Measurements from ENCODE around the gene HIGD1A. TPM values are rescaled to one million over a fixed set of nuclear protein-coding genes. Genes with fewer than 3 reads are reported as not detected.

HIGD1A gene
- total and polyA plus RNA-seq, 9 of the 15 experiments (the other 6 are each of a cell fraction or from before 2014, with no cell fraction given), result 165 to 1,185 (median 333) TPM

- TF ChIP-seq E2F1 (CRISPR knock-in tag; IDR thresholded peaks at IDR 0.05), result 0 out of 2 replicates have a peak, but pooled peaks have one; percentile 57
- TF ChIP-seq MNT (conservative IDR thresholded peaks at IDR 0.05), result peak; percentile 81 to 86
- TF ChIP-seq MEF2A (IDR thresholded peaks at IDR 0.05; ENCODE audit: control insufficient read depth, low read depth, low read length), result no peak
- no peak for TF ChIP-seq ELF2 (CRISPR knock-in tag; IDR thresholded peaks at IDR 0.05)
- TF ChIP-seq, protein P1, sequence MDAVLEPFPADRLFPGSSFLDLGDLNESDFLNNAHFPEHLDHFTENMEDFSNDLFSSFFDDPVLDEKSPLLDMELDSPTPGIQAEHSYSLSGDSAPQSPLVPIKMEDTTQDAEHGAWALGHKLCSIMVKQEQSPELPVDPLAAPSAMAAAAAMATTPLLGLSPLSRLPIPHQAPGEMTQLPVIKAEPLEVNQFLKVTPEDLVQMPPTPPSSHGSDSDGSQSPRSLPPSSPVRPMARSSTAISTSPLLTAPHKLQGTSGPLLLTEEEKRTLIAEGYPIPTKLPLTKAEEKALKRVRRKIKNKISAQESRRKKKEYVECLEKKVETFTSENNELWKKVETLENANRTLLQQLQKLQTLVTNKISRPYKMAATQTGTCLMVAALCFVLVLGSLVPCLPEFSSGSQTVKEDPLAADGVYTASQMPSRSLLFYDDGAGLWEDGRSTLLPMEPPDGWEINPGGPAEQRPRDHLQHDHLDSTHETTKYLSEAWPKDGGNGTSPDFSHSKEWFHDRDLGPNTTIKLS (IDR thresholded peaks at IDR 0.05; ENCODE audit: borderline replicate concordance, low read depth), result peak; percentile 20; the same call in 1 of the 2 replicates
- TF ChIP-seq YY1 (IDR thresholded peaks at IDR 0.05; ENCODE audit: borderline replicate concordance in 1 of 3, control insufficient read depth in 1 of 3, extremely low read depth in 1 of 3, insufficient read depth in 3 of 3, insufficient read length in 1 of 3, insufficient replicate concordance in 2 of 3, low read depth in 1 of 3, low read length in 2 of 3), result peak in 1 of 3 experiments; percentile 25
- no peak for TF ChIP-seq ZNF23 (CRISPR knock-in tag; IDR thresholded peaks at IDR 0.05)
- no peak for TF ChIP-seq ZZZ3 (IDR thresholded peaks at IDR 0.05)
- TF ChIP-seq ZNF431 (CRISPR knock-in tag; IDR thresholded peaks at IDR 0.05), result 0 out of 2 replicates have a peak, but pooled peaks have one; percentile 45
- no peak; the same call in 1 of the 2 replicates for TF ChIP-seq JUN (IDR thresholded peaks at IDR 0.05; ENCODE audit: borderline replicate concordance, low read depth, low read length)
- TF ChIP-seq JUN (CRISPR knock-in tag; IDR thresholded peaks at IDR 0.05; ENCODE audit: borderline replicate concordance), result no peak
- no peak for TF ChIP-seq ZNF3 (CRISPR knock-in tag; IDR thresholded peaks at IDR 0.05)
- TF ChIP-seq PHF20 (IDR thresholded peaks at IDR 0.05; ENCODE audit: partially characterized antibody), result peak; percentile 73
- peak; percentile 92 for TF ChIP-seq GMEB1 (CRISPR knock-in tag; IDR thresholded peaks at IDR 0.05)
- peak; percentile 91; the same call in 1 of the 2 replicates for TF ChIP-seq PHB (CRISPR knock-in tag; IDR thresholded peaks at IDR 0.05)
- TF ChIP-seq RFX5 (IDR thresholded peaks at IDR 0.05; ENCODE audit: low read depth, low read length), result peak; percentile 57; the same call in 1 of the 2 replicates
- TF ChIP-seq, protein P2, sequence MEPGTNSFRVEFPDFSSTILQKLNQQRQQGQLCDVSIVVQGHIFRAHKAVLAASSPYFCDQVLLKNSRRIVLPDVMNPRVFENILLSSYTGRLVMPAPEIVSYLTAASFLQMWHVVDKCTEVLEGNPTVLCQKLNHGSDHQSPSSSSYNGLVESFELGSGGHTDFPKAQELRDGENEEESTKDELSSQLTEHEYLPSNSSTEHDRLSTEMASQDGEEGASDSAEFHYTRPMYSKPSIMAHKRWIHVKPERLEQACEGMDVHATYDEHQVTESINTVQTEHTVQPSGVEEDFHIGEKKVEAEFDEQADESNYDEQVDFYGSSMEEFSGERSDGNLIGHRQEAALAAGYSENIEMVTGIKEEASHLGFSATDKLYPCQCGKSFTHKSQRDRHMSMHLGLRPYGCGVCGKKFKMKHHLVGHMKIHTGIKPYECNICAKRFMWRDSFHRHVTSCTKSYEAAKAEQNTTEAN (CRISPR knock-in tag; IDR thresholded peaks at IDR 0.05), result no peak
Observed at GRCh38 chr3:42804106-42804830, at the start of gene HIGD1A (continued).
